ENCODE results near the gene APOD.
"Not testable (repeated sequence)": the region's sequence is repeated elsewhere in the genome, so short reads cannot be mapped to it uniquely, and the experiment has no call there.

The APOD gene

DNA sequence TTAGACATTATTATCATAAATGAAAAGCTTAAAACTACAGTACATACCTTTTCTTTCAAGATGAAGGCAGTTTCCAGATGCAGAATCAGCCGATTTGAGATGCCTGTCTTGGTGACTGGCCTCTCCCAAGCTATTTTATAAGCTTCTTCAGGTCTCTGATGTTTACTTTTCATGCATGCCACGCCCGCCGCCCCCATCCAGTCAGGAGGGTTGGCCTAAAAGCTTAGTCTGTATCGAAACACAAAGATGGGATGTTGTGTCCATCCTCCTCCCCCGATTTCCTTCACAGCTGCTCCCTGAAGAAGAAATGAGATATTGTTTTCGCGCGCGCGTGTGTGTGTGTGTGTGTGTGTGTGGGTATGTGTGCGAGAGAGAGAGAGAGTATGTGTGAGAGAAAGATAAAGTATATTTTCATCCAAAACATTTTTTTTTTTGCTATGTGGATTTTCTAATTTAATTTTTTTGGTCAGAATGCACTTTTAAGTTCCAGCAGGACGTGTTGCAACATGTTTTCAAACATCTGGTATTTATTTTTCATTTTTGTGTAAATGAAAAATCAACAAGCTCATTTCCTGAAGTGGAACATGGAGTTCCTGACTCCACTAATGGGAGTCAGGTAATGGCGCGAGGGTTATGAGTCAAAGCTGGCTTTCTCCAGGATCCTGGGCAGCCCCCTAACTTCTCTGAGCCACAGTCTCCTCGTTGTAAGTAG is at the start of gene APOD:
APOD (minus strand) TSS at position 110 of the 712 bp plus-strand sequence. CDS start 4,479 bp downstream, outside the sequence.
- peak; percentile 36 for DNase-seq

DNA sequence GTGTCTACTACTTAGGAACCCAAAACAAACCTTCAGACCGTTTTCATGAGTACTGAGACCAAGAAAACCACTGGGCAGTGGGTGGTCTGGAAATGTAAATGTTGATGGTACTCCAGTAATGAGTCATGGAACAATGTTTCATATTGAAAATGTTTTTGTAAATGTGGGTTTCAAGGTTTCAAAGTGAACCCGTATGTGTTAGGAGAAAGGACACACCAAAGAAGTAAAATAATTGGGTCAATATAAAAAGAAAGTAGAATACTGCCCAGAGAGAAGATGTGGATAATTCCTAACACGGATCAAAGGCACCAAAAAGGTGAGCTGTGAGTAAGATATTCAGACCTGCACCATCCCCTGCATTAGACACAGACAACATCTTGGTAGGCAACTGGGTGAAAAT is 49.6 kb upstream of the APOD start:
- DNase-seq: not testable (repeated sequence)

DNA sequence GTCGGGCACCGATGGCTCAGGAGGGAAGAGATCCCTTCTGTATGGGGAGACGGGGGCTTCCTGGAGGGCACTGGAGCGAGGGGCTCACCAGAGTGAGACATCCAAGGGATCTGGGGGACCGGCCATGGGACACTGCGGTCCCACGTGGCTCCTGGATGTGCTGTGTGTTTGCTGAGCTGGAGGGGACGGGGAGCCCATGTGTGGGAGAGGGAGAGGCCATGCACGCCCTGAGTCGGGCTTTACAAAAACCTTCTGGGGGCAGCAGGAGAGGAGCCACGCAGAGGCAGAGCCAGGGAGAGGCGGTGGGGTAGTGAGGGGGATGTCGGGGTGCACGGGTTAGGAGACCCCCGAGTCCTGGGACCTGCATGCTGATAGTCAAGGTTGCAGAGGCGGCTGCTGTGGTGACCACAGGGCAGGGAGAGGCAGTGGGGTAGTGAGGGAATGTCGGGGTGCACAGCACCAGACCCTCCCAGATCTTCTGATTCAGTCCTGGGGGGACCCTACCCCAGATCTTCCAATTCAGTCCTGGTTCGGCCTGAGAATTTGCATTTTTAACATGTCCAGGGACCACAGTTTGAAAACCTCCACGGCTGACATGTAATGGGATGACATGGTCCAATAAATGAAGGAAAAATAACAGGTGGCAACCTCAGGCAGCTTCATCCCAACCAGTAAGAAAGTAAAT is 48.9 kb upstream of the APOD start:
- DNase-seq: not testable (repeated sequence)

DNA sequence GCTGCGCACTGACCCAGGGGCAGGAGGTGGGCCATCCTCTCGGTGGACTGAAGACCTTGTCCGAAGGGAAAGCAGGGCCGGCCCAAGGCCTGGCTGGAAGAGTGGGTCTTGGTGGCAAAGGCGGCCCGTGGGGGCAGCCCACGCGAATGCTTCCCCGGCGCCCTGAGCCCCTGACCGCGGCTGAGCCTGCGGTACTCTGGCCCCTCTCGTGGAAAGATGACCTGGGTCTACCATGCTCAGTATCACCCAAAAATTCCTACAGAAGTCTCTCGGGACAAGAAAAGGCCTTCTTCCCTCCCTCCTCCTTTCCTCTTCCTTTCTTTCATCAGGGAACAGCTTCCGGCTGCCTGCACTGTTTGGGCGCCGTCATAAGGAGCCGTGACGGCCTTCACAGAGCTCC is 48.3 kb upstream of the APOD start:
- not testable (repeated sequence) for DNase-seq

DNA sequence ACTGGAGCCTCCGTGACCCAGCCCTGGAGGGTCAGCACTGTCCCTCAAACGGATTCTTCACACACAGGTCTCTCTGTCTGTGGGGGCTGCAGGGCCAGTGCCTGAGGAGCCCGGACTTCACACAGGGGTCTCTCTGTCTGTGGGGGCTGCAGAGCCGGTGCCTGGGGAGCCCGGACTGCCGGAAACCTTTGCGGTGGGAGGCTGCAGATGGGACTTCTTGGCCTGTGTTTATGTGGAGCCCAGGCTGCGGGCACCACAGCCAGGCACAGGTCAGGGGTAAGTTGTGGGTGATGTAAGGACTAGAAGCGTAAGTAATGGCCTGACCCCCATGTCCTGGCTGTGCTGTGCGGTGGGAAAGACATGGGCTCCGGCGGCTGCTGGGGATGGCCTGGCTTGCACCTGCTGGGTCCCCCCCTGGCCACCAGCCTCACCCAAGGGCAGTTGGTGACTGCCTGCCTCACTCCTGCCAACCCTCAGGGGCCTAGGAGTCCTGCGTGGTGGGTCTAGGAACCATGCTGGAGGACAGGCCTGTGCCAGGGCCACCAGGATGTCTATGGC is 47.3 kb upstream of the APOD start:
- not testable (repeated sequence) for DNase-seq

DNA sequence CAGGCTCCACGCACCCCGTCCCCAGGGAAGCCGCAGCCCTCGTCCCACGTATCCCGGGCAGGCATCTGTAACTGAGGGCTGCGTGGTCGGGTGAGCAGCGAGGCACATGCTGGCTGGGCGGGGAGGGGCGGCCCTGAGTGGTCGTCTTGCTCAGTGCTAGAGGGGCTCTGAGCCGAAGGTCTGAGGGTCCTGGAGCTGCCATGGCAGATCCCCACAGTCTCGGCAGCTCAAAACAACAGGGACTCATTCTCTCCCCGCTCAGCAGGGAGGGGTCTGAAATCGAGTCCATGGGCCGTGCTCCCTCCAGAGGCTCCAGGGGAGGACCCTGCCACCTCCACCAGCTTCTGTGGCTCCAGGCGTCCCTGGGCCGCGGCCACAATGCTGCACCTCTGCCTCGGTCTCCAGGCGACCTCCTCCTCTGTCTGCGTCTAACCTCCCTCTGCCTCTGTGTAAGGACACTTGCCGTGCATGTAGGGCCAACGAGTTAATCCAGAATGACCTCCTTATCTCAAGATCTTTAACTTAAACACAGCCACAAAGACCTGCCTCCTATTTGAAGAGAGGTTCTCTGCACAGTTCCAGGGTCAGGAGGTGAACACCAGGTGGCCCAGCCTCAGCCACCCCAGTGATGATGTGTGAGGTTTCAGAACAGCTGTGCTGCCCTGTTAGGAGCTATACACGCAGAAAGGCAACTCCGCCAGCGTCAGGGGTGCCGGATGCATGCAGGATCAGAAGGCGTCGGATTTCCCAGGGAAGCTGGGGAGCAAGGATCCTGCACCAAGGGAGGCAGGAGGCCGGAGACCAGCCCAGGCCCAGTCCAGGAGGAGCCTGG is 46.6 kb upstream of the APOD start:
- DNase-seq: not testable (repeated sequence)

DNA sequence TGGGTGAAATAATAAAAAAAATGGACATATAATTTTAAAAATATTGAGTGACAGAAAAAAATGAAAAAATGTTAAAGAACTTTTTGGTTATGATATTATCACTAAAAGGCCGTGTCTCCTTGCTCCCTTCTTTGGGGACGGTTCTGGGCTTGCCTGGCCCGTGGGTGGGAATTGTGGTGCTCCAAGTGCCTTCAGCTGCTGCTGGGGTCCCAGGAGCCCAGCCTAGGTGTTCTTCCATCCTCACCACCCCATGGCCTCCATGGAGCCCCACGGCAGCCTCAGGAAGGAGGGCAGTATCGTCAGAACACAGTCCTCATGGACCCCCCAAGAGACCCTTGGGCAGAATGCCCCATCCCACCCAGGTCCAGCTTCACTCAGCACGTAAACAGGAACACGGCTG is 45.9 kb upstream of the APOD start:
- DNase-seq: not testable (repeated sequence)

DNA sequence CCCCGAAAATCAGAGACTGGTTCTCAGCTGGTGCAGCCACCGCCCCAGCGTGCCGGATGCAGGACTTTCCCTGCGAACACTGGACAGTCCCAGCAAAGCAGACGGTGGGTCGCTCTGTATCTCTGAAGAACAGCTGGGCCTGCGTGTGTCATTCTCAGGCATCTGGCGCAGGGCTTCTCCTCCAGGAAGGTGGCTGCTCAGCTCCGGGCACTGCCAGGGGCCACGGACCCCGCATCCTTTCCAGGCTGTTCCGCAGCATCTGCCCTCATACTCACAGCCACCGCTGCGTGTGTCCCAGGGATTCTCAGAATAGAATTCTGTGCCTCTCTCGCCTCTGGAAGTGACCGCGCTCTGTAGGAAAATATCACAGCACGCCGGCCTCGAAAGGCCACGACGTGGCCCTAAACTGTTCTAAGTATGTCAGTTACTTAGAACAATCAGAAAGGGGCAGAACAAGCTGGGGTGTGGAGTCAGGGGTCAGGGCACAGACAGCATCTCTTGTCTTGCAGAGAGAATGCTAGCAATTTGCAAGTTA is 44.7 kb upstream of the APOD start:
- DNase-seq: not testable (repeated sequence)

DNA sequence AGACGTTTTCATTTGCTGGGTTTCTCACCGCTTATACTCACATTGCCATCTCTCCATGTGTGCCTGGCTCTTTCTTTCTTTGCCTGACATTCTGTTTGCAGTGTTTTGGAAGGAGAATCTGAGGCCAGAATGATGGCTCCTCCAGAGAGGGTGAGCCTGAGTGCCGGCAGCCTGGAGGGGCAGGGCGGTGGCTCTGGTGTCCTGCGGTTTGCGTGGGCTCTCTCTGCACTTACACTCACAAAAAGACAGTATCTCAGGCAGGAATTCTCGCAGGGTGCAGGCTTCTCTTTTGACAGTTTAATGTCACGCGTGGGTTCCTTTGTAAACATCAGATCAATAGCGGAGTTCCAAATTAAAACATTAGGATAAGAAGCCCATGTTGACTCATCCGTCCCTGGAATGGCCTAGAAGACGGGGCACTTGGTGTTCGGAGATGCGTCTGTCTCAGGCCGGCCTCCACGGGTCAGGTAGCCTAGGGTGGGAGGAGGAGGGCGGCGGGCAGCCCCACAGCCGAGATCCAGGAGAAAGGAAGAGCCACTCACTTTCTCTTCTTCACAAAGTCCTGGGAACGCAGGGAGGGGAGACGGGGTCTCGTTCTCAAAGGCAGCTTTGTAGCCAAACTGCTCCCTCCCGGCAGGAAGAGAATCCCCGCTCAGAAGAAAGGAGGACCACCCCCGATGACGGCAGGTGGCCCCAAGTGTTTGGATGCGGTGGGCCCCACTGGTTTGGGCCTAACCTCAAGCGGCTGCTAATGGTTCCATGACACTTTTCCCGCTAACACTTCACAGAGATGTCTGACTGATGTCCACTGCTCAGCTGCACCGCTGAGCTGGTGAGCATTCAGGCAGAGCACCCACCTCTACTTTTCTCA is 44.0 kb upstream of the APOD start:
- not testable (repeated sequence) for DNase-seq

DNA sequence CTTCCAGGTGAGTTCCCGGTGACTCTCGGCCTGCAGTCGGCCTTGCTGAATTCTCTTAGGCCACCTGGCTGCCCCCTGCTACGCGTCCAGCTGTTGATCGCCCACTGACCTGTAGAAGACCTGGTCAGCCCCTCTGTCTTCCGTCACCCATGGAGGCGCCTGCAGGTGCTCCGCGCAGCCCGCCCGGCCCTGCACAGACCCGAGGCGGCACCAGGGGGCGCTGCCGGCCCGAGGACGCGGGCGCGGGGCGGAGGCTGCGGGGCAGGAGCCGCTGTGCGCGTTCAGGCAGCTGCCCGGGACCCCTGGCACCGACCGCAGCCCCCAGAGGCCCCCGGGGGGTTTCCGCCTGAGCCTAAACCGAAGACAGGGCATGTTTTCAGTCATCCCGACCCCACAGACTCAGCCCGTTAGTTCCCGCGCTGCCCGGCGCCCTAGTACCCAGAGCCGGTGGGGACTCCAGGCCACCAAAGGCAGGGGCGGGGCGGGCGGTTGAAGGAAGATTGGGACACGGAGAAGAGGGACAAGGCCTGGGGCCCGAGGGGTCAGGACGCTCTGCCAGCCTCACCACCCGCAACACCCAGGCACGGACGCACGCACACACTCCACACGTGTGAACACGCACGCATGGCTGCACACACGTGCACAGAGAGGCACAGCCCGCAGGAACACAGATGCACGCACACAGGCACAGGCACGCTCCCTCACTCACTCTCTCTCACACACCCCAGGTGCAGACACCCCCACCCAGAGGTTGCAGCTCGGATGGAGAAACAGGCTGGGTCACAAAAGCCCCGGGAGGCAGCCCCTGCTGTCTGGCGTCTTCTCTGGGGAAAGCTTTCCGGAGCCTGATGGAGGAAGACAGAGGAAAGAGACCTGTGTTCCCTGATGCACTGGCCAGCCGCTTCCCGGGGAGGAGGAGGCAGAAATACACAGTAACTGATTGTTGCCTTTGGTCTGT is 41.1 kb upstream of the APOD start:
- not testable (repeated sequence) for DNase-seq

DNA sequence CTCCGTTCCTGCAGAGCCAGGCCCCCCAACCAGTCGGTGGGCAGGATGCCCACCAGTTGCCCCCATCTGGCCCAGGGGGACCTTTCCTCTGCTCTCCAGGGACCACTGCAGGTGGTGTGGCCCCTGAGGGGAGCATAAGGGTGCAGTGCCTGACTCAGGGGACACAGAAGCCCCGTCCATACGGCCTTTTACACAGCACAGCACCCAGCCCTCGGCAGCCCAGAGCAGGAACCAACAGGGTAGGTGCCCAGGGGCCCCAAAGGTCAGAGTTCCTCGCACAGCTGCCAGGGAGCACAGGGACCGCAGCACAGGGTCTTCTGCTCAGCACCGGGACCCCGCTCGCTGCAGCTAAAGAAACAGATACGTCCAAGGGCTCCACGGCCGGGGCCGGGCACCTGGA is 40.4 kb upstream of the APOD start:
- not testable (repeated sequence) for DNase-seq

DNA sequence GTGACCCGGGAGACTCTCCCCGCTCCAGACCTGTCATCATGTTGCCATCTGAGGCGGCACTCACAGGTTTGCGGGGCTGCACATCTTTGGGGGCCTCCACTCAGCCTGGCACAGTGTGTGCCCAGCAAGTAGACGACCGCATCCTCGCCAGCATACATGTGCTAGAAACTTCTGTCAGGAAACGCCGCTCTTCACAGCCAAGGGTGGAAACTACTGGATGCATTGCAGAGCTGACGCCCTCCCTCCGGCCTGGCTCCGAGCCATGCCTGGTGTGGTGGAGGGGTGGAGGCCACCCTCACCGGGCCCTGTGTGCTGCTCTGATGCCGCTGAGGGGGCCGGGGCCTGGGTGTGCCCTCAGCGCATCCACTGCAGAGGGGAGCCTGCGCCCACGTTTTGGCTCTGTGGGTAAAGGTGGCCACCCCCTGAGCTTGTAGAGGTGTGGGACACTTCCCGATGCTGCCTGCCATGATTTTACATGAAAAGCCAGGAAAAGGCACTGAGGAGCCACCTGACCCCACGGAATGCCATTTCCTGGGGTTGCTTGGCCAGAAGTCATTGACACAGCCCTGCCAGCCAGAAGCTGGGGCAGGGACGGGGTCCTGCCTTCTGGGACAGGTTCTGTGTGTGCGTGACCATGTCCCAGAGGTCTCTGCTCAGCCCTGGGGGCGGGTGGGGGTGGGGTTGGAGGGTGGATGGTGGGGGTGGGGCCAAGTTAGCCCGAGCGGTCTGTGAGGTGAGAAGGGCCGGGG is 39.7 kb upstream of the APOD start:
- not testable (repeated sequence) for DNase-seq

DNA sequence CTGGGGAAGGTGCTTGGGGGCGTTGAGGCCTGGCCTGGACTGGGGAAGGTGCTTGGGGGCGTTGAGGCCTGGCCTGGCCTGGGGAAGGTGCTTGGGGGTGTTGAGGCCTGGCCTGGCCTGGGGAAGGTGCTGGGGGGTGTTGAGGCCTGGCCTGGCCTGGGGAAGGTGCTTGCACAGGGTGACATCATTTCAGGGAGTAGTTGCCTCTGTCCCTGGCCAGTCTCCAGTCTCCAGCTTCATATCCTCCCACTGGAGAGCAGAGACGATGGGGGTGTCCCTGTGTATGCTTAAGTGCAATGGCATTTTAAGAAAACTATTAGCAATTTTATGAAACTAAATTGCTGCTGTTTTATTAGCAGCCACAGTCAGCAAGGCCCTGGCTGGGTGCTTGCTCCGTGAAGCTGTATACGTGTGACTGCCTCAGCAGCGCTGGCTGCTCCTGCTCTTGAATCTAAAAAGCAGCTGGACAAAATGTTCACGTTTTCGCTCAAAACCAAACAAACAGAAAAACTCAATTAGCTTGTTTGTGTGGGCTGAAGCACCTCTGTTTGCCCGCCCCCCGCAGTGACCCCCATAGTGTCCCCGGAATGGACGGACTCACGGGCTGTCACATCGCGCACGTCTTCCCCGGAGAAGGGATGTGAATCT is 38.9 kb upstream of the APOD start:
- DNase-seq: not testable (repeated sequence)

DNA sequence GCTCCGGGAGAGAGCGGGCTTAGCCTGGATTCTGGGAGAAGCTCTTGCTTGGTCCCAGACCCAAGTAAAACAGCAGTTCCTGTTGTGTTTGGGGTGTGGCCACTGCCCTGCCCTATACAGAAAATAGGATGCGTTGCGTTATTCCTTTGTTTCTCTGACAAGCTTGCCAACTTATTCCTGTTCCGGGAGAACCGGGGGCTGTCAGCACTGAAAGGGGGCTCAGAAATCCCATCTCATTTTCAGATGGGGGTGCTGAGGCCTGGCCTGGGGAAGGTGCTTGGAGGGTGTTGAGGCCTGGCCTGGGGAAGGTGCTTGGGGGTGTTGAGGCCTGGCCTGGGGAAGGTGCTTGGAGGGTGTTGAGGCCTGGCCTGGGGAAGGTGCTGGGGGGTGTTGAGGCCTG is 38.3 kb upstream of the APOD start:
- DNase-seq: not testable (repeated sequence)

DNA sequence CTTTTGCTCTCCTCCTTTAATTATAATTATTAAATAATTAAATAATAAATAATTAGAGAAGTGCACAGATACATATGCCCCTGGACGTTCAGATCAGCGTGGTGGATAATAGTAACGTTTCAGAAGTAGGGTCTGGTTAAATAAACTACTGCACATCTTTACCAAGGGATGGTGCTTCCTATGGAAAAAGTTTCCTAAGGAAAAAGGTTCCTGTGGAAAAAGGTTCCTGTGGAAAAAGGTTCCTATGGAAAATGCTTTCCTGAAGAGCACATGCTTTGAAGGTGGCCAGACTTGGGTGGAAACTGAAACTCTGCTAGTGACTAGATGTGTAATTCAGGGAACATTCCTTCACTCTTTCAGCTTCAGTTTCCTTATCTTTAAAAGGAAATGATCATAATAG is 37.4 kb upstream of the APOD start:
- not testable (repeated sequence) for DNase-seq

DNA sequence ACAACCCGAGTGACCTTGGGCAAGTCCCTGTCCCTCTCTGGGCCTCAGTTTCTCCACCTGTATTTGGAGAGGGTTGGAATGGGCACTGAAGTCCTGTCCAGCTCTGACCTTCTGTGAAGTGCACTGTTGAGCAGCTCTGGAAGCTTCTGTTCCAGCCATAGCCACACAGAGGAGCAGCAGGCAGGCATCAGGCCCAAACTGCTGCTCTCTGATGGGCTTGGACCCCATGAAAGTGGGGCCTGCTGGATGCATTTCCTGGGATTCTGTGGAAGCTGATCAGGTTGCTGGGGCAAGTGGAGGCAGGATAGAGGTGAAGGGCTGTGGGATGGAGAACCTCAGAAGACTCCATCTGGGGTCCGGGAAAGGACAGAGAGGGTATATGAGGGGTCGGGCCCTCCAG is 36.7 kb upstream of the APOD start:
- not testable (repeated sequence) for DNase-seq

DNA sequence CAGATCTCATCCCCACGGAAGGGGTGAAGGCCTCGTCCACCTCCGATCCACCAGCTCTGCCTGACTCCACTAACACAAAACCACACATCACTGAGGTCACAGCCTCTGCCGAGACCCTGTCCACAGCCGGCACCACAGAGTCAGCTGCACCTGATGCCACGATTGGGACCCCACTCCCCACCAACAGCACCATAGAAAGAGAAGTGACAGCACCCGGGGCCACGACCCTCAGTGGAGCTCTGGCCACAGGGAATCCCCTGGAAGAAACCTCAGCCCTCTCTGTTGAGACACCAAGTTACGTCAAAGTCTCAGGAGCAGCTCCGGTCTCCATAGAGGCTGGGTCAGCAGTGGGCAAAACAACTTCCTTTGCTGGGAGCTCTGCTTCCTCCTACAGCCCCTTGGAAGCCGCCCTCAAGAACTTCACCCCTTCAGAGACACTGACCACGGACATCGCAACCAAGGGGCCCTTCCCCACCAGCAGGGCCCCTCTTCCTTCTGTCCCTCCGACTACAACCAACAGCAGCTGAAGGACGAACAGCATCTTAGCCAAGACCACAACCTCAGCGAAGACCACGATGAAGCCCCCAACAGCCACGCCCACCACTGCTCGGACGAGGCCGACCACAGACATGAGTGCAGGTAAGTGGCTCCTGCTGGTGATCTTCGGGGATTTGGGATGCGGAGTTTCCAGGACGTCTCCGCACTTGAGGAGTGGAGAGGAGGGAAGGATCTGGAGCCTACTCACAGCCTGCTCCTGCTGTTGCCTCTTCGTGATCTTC is 36.0 kb upstream of the APOD start:
- peak; percentile 45 for DNase-seq
